Smooth muscle cell (in vitro differentiated cells): ENCODE measurements around the gene PCBD2. TPM values are rescaled to one million over a fixed set of nuclear protein-coding genes. Genes with fewer than 3 reads are reported as not detected.

ENCODE experiments used
- DNase-seq: peaks from one replicate; lab custom pipeline; 2025; ENCODE audit not compliant: unreplicated experiment; lab: John Stamatoyannopoulos, UW
- H2AFZ ChIP-seq: fragments of 200-600 bp; sonication (generic); 2 replicates; pipeline ENCODE4 v1.6.0; 2016; ENCODE audit warnings: antibody characterized with exemption, low read depth, mild to moderate bottlenecking
- H3F3A ChIP-seq: fragments of 200-600 bp; sonication (generic); 2 replicates; pipeline ENCODE4 v1.6.0; 2017; ENCODE audit warnings: antibody characterized with exemption, low read depth
- H3K27ac ChIP-seq: fragments of 200-600 bp; sonication (generic); 2 replicates; pipeline ENCODE4 v1.5.1; 2016; ENCODE audit warnings: low read depth, mild to moderate bottlenecking
- H3K27me3 ChIP-seq: fragments of 200-600 bp; sonication (generic); 2 replicates; pipeline ENCODE4 v1.6.1; 2016; ENCODE audit warnings: low read depth, mild to moderate bottlenecking
- H3K36me3 ChIP-seq: fragments of 200-600 bp; sonication (generic); 2 replicates; pipeline ENCODE4 v1.5.1; 2016; ENCODE audit warnings: low read depth
- H3K4me1 ChIP-seq: fragments of 200-600 bp; sonication (generic); 2 replicates; pipeline ENCODE4 v1.5.1; 2016; ENCODE audit warnings: low read depth
- H3K4me2 ChIP-seq: fragments of 200-600 bp; sonication (generic); 2 replicates; pipeline ENCODE4 v1.6.0; 2016; ENCODE audit warnings: mild to moderate bottlenecking
- H3K4me3 ChIP-seq: fragments of 200-600 bp; sonication (generic); 2 replicates; pipeline ENCODE4 v1.5.1; 2016; ENCODE audit warnings: mild to moderate bottlenecking
- H3K79me2 ChIP-seq: fragments of 200-600 bp; sonication (generic); 2 replicates; pipeline ENCODE4 v1.6.0; 2016; ENCODE audit warnings: low read depth, mild to moderate bottlenecking
- H3K9ac ChIP-seq: fragments of 200-600 bp; sonication (generic); 2 replicates; pipeline ENCODE4 v1.6.0; 2016; ENCODE audit warnings: low read depth
- H3K9me3 ChIP-seq: fragments of 200-600 bp; sonication (generic); replicated peaks from 2 replicates; pipeline ENCODE4 v1.5.1; 2016; ENCODE audit warnings: low read depth
- H4K20me1 ChIP-seq: fragments of 200-600 bp; sonication (generic); 2 replicates; pipeline ENCODE4 v1.6.0; 2016; ENCODE audit warnings: low read depth
- WGBS: methylation state at CpG from one replicate; pipeline ENCODE4 v1.1.7; 2016; ENCODE audit warnings: low lambda C conversion rate; 5-methylcytosine and 5-hydroxymethylcytosine counted together
- polyA plus RNA-seq: library from polyadenylated mRNA; unstranded; fragments of >200 nt; fragmentation: Nextera tagmentation; extraction: Ambion mirVana; gene quantifications from 2 replicates; pipeline ENCODE4 v1.2.1, GENCODE V29; 2016
- total RNA-seq: library from RNA; depleted of rRNA; stranded (reverse); fragments of >200 nt; gene quantifications from 2 replicates; pipeline ENCODE4 v1.2.3, GENCODE V29; 2014
- TF ChIP-seq, protein P1 (sequence below): fragments of 200-600 bp; sonication (generic); IDR thresholded peaks from 2 replicates; pipeline ENCODE4 v1.5.1; 2017; ENCODE audit warnings: borderline replicate concordance, mild to moderate bottlenecking, antibody characterized with exemption; ENCODE audit not compliant: insufficient read depth, poor library complexity, severe bottlenecking

Gene PCBD2
- total and polyA plus RNA-seq, 2 experiments from 2014 or later = 2.4 to 3.3 TPM

DNA sequence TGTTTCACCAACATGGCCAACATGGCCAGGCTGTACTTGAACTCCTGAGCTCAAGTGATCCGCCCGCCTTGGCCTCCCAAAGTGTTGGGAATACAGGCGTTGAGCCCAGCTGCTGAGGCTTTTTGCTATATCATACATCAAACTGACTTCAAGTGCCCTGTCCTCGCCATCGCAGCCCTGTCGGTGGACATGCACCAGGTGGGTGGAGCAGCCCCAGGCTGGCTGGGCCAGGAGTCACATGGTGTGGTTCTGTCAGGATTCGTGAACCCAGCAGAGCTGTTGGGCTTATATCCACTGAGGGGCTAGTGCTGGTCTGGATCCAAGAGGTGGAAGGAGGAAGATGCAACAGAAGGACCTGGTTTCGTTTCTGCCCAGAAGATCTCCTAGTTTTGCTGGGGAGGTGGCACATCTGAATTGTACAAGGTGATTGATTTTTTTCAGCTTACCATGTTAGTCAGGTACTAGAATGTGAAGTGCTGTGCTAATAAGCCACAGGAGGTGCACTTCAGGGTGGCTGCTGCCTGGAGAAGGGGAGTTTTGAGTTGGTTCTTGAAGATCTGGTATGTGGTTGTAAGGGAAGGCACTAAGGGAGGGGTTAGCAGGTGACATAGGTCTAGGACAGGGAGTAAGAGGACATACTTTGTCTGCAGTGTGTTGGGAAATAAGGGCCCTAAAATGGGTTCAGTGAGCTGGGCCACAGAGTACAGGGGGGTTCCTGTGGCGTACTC is 16.1 kb downstream of the PCBD2 start:
- Histone ChIP-seq H3K79me2 (no peaks in the 10 kb centered on the region), H2AFZ (no peak overlapping the region), H3K9me3 (no peaks in the 10 kb centered on the region), H3K27me3 (no peaks in the 10 kb centered on the region), H3K27ac (no peak overlapping the region), H3K36me3 (no peaks in the 10 kb centered on the region), H3K9ac (no peak overlapping the region), H3K4me3 (no peak overlapping the region), H3K4me1 (no peaks in the 10 kb centered on the region), H3F3A (no peaks in the 10 kb centered on the region), H3K4me2 (no peak overlapping the region), H4K20me1 (no peaks in the 10 kb centered on the region)
- no peak for DNase-seq
- WGBS = 95% methylated on average over 9 of the region's 9 CpGs
- TF ChIP-seq, protein P1, sequence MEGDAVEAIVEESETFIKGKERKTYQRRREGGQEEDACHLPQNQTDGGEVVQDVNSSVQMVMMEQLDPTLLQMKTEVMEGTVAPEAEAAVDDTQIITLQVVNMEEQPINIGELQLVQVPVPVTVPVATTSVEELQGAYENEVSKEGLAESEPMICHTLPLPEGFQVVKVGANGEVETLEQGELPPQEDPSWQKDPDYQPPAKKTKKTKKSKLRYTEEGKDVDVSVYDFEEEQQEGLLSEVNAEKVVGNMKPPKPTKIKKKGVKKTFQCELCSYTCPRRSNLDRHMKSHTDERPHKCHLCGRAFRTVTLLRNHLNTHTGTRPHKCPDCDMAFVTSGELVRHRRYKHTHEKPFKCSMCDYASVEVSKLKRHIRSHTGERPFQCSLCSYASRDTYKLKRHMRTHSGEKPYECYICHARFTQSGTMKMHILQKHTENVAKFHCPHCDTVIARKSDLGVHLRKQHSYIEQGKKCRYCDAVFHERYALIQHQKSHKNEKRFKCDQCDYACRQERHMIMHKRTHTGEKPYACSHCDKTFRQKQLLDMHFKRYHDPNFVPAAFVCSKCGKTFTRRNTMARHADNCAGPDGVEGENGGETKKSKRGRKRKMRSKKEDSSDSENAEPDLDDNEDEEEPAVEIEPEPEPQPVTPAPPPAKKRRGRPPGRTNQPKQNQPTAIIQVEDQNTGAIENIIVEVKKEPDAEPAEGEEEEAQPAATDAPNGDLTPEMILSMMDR = no peak

DNA sequence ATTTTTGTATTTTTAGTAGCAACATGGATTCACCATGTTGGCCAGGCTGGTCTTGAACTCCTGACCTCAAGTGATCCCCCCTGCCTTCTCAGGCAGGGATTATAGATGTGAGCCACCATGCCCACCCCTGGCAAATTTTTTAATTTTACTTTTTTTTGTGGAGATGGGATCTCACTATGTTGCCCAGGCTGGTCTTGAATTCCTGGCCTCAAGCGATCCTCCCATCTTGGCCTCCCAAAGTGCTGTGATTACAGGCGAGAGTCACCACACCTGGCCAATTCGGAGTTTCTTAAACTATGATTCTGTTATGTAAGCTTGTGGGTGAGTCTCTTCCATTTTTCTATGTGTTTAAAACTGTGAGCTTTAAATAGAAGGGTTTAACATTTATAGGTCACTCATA is 27.6 kb downstream of the PCBD2 start:
- no peaks in the 10 kb centered on the region for H3K36me3 ChIP-seq
- no peak overlapping the region for H3K4me3 ChIP-seq
- no peaks in the 10 kb centered on the region for H4K20me1 ChIP-seq
- no peaks in the 10 kb centered on the region for H3K9me3 ChIP-seq
- TF ChIP-seq, protein P1 = no peak
- H3K4me1 ChIP-seq = peaks cover 2% of the 10 kb centered on the region
- H3K9ac ChIP-seq = no peak overlapping the region
- no peaks in the 10 kb centered on the region for H3K79me2 ChIP-seq
- 91% methylated on average over 3 of the region's 3 CpGs for WGBS
- no peaks in the 10 kb centered on the region for H3K27me3 ChIP-seq
- no peaks in the 10 kb centered on the region for H3F3A ChIP-seq
- no peak overlapping the region for H3K4me2 ChIP-seq
- DNase-seq = no peak
- H2AFZ ChIP-seq = no peak overlapping the region
- no peak overlapping the region for H3K27ac ChIP-seq

DNA sequence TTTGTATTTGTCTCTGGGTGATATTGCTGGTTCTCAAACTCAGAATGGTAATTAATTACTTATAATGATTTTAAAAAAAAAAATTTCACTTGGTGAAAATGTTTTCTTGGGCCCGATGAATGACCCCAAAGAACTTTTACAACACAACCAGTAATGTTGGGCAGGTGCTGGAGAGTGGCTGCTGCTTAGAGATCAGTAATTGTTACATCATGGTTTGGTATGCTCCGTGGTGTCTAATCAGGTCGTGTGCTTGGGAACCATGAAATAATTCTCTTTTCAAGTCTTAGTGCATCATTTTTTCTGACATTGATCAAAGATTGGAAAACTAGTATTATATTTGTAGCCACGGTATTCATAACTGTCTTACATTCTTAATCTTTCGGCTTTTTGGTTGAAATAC is 29.3 kb downstream of the PCBD2 start:
- H3K4me1 ChIP-seq = peaks cover 18% of the 10 kb centered on the region
- no peaks in the 10 kb centered on the region for H3K36me3 ChIP-seq
- no peak overlapping the region for H2AFZ ChIP-seq
- 97% methylated on average over 5 of the region's 5 CpGs for WGBS
- no peaks in the 10 kb centered on the region for H3K27me3 ChIP-seq
- H3K27ac ChIP-seq = no peak overlapping the region
- no peaks in the 10 kb centered on the region for H3K79me2 ChIP-seq
- no peak overlapping the region for H3K9ac ChIP-seq
- H3K4me2 ChIP-seq = no peak overlapping the region
- no peaks in the 10 kb centered on the region for H3F3A ChIP-seq
- H3K9me3 ChIP-seq = no peaks in the 10 kb centered on the region
- no peak overlapping the region for H3K4me3 ChIP-seq
- no peak for DNase-seq
- TF ChIP-seq, protein P1 = no peak
- H4K20me1 ChIP-seq = no peaks in the 10 kb centered on the region
